ENCODE data around the gene MRPL44.
A peak's percentile ranks its signal among the peaks of the same experiment; 100 is the strongest.
"Not testable (repeated sequence)": the region's sequence is repeated elsewhere in the genome, so short reads cannot be mapped to it uniquely, and the experiment has no call there.

Gene MRPL44

GRCh38 chr2:223937535-223937934 is 19.7 kb upstream of the MRPL44 start:
- DNase-seq, result no peak

GRCh38 chr2:223939438-223939837 is 17.8 kb upstream of the MRPL44 start:
- not testable (repeated sequence) for DNase-seq

DNA sequence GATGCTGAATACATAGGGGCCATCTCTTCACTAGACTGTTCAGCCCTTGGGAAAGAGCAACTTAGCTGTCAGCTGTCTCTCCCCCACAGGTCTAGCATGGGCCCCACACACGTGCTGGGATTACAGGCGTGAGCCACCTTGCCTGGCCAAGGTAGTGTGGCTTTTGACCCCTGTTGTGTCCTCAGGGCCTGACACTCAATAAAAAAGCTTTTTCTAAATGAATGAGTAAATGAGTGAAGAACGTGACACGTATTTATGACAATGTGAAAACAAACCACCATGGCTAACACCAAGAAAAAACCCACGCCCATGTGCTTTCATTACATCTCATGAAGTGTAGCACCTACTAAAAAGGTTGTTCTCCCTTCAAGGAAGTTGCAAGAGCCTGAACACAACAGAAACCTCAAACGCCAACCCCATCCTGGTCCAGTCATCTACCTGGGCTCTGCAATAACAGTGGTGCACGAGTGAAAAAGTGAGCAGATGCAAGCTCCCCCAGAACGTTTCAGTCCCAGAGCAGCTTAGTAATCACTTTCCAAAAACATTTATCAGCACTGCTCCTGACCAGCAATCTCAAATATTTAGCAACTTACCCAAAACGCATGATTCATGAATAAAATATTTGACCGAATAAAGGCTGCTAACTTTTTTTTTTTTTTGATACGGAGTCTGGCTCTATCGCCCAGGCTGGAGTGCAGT is 15.5 kb upstream of the MRPL44 start:
- DNase-seq, result peak; percentile 53

DNA sequence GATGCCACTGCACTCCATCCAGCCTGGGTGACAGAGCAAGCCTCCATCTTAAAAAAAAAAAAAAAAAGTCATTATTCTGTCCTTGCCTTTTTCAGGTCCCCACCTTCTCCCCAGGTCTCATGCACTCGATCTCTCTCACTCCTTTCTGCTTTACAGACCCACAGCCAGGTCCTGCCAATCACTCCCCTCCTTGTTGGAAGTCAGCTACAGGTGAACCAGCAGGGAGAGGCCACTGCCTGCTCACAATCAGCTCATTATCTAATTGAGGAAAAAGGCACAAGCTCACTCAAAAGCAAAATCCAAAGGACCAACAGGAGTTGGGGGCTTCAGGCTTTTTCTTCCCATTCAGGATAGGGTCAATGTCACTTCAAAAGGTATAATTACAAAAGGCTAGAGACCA is 14.1 kb upstream of the MRPL44 start:
- DNase-seq, result no peak

DNA sequence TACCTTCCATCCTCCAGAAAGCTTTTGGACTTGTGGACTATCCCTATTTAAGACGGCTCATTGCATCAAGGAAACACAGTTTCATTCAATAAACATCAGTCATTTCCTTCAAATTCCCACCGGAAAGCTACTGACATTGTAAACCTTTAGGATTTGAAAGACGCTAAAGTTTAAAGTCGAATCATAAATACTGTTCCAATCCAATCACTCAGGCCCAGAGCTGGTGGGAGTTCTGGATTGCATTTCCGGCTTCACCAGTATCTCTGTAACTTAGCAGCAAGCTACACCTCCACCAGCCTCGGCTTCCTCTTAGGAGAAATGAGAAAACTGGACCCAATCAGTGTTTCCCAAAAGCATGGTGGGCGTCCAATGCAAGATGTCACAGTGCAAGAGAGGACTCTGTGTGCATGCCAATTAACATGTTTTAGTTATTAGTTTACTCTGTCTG is 13.7 kb upstream of the MRPL44 start:
- no peak for DNase-seq

- DNase-seq, result no peak
Observed at GRCh38 chr2:223944166-223944702, 13.0 kb upstream of the MRPL44 start.

- DNase-seq, result peak; percentile 79
Observed at GRCh38 chr2:223944703-223945531, 12.3 kb upstream of the MRPL44 start, which contains the start of gene WDFY1. TSS of gene WDFY1 (minus strand) at chr2:223945335. CDS start at chr2:223945284, 51 bp downstream.

DNA sequence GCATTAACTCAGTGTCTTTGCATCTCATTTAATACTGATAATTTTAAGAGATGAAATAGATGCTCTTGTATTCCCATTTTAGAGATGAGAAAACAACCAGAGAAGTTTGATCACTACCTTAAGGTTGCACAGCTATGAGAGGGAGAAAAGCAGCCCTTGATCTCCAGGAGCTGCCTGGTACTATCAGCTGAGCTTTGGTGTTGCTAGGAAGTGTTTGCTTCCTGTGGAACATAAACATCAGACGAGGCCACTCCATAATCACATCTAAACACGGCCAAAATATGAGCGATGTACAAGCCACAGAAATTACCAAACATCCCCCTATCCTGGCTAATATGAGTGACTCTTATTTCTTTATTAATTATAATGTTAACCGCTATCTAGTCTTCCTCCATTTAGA is 11.5 kb upstream of the MRPL44 start:
- DNase-seq, result no peak

DNA sequence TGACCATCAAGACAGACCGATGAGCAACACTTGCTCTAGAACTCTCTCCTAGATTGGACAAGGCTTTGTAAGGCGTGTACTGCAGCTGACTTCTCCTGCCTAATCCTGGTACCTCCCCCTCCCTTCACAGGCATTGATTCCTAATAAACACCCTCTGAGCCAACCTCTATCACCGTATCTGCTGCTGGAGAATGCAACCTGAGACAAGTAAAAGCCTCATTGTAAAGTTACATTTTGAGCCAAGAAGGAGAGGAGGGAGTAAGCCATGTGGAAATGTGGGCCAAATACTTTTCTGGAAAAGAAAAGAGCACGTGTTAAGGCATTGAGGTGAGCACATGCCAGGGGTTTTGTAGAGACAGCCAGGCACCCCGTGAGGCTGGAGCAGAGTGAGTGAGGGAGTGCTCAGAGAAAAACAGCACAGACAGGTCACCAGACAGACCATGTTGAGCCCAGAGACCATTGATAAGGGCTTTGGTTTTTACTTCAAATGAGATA is 9.5 kb upstream of the MRPL44 start:
- no peak for DNase-seq

DNA sequence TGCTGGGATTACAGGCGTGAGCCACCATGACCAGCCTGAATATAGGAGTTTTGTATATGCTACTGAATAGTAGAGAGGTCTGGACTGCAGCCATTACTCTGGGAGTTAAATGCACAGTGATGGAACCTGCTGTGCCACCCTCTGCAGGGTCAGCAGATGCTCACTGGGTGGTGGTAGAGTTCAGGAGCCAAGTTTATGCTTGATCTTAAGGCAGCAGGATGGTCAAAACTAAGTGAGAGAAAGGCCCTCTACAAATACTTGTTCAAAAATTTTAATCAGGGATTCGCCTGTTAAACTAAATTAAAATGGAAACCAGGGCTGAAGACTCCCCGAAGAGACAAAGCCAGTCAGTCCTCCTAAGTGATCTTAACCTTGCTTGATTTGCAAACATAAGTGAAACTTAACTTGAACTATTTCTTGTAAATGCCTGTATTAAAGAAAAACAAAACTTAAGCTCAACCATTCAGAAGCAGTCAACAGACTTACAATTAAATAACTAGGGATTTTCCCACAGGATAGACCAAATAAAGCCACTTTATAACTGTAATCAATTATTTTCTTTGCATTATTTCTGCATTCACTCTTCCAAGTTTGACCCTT is 7.9 kb upstream of the MRPL44 start:
- DNase-seq, result no peak

- no peak for DNase-seq
Observed at GRCh38 chr2:223950448-223951347, 6.6 kb upstream of the MRPL44 start.

DNA sequence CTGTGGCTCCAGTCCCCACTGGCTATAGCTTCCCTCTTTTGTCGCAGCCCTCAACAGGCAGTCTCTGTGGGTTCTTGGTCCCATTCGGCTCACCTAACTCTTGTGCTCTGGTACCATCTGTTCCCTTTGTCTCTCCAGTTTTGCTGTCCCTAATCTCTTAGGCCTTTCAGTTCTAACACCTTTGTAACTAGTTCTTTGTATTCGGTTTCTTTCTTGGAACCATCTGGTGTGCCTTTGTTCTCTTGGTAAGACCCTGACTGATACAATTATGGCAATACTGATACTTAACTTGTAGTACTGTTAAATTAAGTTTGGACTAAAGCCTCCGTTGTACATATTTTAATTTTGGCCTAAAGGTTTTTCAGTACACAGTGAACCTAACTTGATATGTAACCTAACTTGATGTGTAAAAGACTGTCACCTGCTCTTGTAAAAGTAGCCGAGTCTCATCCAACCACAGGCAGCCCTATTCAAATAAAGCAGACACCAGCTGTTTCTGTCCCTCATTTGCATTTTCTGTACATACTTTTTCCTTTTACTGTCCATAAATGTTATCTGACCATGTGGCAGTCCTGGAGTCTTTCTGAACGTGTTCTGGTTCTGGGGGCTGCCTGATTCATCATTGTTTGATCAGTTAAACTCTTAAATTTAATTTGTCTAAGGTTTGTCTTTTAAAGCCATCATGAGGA is 4.8 kb upstream of the MRPL44 start:
- DNase-seq, result no peak

DNA sequence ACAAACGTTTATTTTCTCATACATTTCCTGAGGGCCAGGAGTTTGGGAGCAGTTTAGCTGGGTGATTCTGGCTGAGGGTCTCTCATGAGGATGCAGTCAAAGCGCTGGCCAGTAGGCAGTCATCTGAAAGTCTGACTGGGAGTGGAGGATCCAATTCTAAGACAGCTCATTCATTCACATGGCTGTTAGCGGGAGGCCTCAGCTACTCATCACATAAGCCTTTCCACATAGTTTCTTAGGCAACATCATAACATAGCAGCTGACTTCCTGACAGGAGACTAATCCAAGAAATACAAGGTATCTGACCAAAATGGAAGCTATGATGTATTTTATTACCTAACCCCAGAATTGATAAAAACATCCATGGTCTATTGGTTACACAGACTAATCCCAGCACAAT is 2.9 kb upstream of the MRPL44 start:
- DNase-seq, result no peak

- DNase-seq, result no peak
Observed at GRCh38 chr2:223956300-223956699, 963 bp upstream of the MRPL44 start.

DNA sequence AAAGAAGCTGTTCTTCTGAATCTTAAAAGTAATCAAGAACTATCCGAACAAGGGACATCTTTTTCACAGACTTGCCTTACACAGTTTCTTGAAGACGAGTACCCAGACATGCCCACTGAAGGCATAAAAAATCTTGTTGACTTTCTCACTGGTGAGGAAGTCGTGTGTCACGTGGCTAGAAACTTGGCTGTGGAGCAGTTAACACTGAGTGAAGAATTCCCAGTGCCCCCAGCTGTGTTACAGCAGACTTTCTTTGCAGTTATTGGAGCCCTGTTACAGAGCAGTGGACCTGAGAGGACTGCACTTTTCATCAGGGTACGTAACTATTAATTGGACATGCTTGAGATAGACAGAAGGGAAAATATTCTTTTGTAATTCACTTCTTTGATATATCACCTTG is 2.4 kb downstream of the MRPL44 start:
- no peak for DNase-seq

DNA sequence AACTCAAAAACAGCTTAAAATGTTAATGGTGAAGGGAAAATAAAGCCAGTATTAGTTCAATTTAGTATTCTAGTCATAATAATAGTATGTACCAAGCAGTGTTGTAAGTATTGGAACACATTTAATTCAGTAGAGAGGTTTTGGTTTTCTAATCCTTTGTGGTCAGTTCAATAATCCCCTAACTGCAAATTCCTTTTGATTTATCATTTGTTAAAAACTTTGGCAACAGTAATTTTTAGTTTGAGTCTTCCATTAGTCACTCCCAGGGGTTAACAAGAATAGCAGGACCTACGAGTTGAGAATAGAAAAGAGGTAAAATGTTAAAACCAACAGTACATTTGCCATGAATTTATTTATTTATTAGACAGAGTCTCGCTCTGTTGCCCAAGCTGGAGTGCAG is 10.7 kb downstream of the MRPL44 start:
- DNase-seq, result no peak

DNA sequence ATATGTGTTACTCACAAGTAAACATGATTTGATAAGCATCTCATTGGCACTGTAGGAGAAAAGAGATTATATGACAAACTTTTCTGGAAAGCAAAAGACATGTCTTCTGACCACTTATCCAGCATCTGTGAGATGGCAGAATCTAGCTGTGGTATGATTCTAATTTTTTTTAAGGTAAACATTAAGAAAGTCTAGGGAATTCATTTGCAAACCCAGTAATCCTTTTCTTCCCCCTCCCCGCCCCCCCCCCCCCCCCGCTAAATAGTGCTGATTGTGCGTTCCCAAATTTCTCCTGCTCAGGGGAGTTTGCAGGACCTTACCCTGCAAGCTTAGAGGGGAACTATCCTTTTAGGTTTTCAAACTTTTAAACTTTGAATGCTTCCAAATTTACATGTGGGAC is 12.1 kb downstream of the MRPL44 start:
- no peak for DNase-seq

DNA sequence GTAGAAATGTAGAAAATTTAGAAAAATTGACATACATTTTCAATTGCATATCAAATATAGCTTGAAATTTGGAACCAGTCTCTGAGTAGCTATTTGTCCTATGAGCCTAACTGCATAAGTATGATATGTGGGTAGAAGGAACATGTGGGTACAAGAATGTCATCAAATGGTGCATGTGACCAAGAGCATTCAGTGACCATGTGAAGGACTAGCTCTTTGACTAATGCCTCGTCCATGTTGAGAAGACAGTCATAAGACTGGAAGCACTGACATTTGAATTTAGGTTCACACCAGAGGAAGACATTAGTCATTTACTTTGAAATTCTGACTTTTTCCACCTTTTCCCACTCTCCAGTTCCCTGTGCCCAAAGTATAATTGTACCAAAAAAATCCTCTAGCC is 12.6 kb downstream of the MRPL44 start:
- no peak for DNase-seq

DNA sequence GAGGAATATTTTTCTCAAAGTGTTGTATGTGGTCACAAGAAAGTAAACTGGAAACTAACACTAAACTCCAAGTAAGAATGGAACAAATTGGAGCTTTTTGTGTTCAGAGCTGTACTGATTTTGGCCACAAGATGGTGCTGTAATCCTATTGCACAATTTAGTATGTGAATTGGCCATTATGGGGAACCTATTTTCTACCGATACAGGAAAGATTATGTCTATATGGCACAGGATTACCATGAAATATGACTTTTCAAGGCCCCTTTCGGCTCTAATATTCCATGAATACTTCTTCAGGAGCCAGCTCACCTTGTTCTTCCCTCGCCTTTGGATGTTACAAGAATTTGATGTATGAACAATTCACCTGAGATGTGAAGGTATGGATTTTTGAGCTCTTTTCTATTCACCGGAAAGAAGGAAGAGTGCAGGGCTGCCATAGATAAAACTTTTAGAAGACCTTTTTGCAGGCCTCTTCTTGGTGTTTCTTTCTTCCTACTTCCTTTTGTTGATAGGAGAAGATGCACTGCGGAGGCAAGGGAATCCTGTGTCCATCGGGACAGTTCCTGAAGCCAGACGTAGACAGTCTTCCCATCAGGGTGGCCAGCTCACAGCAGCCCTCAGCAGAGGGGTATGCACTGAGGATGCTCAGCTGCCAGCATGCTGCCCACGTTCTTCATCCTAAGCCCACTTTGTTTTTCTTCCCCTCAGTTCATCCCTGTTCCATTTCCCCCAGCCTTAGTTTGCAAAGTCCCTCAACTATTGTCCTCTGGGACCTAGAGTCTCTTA is 13.3 kb downstream of the MRPL44 start:
- DNase-seq, result peak; percentile 69

DNA sequence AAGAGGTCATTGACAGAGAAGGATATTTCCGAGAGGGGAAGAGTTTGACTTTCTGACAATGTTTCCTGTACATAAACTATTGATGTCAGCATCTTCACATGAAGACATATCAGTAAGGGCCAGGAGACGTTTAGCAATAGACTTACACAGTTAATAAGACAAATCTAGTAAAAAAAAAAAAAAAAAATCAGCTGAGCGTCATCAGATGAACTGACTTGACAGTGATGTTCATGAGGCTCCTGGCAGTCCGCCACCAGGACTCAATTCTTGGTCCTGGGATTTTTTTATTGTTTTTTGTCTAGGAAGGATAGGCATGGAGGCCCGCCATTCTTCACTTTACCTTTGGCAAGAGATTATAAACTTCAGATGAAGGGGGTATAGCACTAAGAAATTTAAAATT is 14.5 kb downstream of the MRPL44 start:
- no peak for DNase-seq

GRCh38 chr2:223972656-223973102 is 15.4 kb downstream of the MRPL44 start:
- DNase-seq, result no peak

All from CD4-positive, alpha-beta T cell treated with Interleukin-21 for 1 hour (primary cell).